Upper lobe of left lung (tissue), 6 donors: Measurements from ENCODE around the gene SNAPIN. TPM values are rescaled to one million over a fixed set of nuclear protein-coding genes. Genes with fewer than 3 reads are reported as not detected.

Experiments used
- ATAC-seq, 2 donors: fragments of 200-7000 bp; cut with Tn5 transposase; one replicate each; pipeline ENCODE4 v1.9.1; 2022; ENCODE audit warnings: mild to moderate bottlenecking in 2 of 2, moderate library complexity in 2 of 2; ENCODE audit not compliant: low FRiP score in 2 of 2
- DNase-seq, 2 donors: peaks; one replicate each; pipeline ENCODE4 v3.0.0-alpha.2; 2019 to 2020
- H3K27ac ChIP-seq, 4 donors: fragments of 200-600 bp; sonication (generic); one replicate each; pipeline ENCODE4 v1.5.1; 2016 to 2019
- H3K27me3 ChIP-seq, 4 donors: fragments of 200-600 bp; sonication (generic); one replicate each; pipeline ENCODE4 v1.5.1; 2017 to 2019
- H3K36me3 ChIP-seq, 4 donors: fragments of 200-600 bp; sonication (generic); one replicate each; pipeline ENCODE4 v1.5.1; 2016 to 2019
- H3K4me1 ChIP-seq, 4 donors: fragments of 200-600 bp; sonication (generic); one replicate each; pipeline ENCODE4 v1.5.1; 2018 to 2019
- H3K4me3 ChIP-seq, 4 donors: fragments of 200-600 bp; sonication (generic); one replicate each; pipeline ENCODE4 v1.5.1; 2017 to 2019; ENCODE audit warnings: mild to moderate bottlenecking in 2 of 4, moderate library complexity in 1 of 4
- H3K9me3 ChIP-seq, 4 donors: fragments of 200-600 bp; sonication (generic); one replicate each; pipeline ENCODE4 v1.5.1; 2018 to 2019
- CTCF ChIP-seq, 6 experiments: fragments of 450-650 bp in 4 of 6; fragments of 200-600 bp in 2 of 6; sonication (generic) in 2 of 6; IDR thresholded peaks; one replicate each; pipeline ENCODE4 v1.5.1; 2016 to 2019; ENCODE audit warnings: antibody characterized with exemption in 6 of 6
- EP300 ChIP-seq, 4 donors: sonication (generic); formaldehyde crosslinking; IDR thresholded peaks; one replicate each; pipeline ENCODE4 v1.5.1; 2017; ENCODE audit warnings: antibody characterized with exemption in 4 of 4, control low read depth in 2 of 4
- POLR2A ChIP-seq, 4 donors: fragments of 450-650 bp; IDR thresholded peaks; one replicate each; pipeline ENCODE4 v1.5.1; 2016 to 2017; ENCODE audit warnings: antibody characterized with exemption in 4 of 4, mild to moderate bottlenecking in 2 of 4
- POLR2AphosphoS5 ChIP-seq, 2 donors: sonication (generic); formaldehyde crosslinking; IDR thresholded peaks; one replicate each; pipeline ENCODE4 v1.5.1; 2017; ENCODE audit warnings: antibody characterized with exemption in 2 of 2
- WGBS, 2 donors: methylation state at CpG; one replicate each; pipeline ENCODE4 v1.1.5; 2017 to 2018; 5-methylcytosine and 5-hydroxymethylcytosine counted together
- total RNA-seq, 6 donors: library from RNA; depleted of rRNA in 4 of 6; stranded (reverse); fragments of >200 nt in 4 of 6; gene quantifications; one replicate each; pipeline versions ENCODE4 v1.1.0 to v1.2.1, GENCODE V29; 2016 to 2021
- donor health status: DM: no; HTN: no; CAD: no; lungs with moderate emphysema.
- donor health status: DM: no; HTN: yes; CAD: no; lungs with severe emphysema.

SNAPIN gene
- total RNA-seq, 6 donors from 2014 or later, result 13.5 to 44.4 (median 35.2) TPM

- Histone ChIP-seq H3K27me3 (no peaks in the 10 kb centered on the region), H3K27ac (peak overlapping the region; percentile 87 to 90 (median 88)), H3K9me3 (no peaks in the 10 kb centered on the region), H3K36me3 (no peaks in the 10 kb centered on the region), H3K4me3 (peak overlapping the region in 2 of 4 donors; percentile 24 to 28), H3K4me1 (peaks cover 15 to 27% (median 22%) of the 10 kb centered on the region in 4 donors)
- WGBS, 2 donors, result 37 to 44% methylated on average over 29 of the region's 29 CpGs
- TF ChIP-seq POLR2AphosphoS5 (IDR thresholded peaks at IDR 0.05) (peak; percentile 56 to 68), CTCF (IDR thresholded peaks at IDR 0.05) (no peak), EP300 (IDR thresholded peaks at IDR 0.05) (peak in 2 of 4 donors; percentile 33 to 49)
- ATAC-seq (peak; percentile 72 to 92), DNase-seq (peak; percentile 62 to 73)
Observed at GRCh38 chr1:153698020-153698922, 39.8 kb downstream of the SNAPIN start.

GRCh38 chr1:153698923-153699714, 40.6 kb downstream of the SNAPIN start:
- Histone ChIP-seq H3K27me3 (no peaks in the 10 kb centered on the region), H3K4me3 (no peak overlapping the region), H3K4me1 (peaks cover 15 to 27% (median 22%) of the 10 kb centered on the region in 4 donors), H3K9me3 (no peaks in the 10 kb centered on the region), H3K36me3 (no peaks in the 10 kb centered on the region), H3K27ac (peak overlapping the region; percentile 36 to 90 (median 88))
- WGBS, 2 donors, result 75 to 80% methylated on average over 6 of the region's 6 CpGs
- ATAC-seq, result peak in 1 of 2 donors; percentile 19
- DNase-seq, result no peak
- TF ChIP-seq EP300 (IDR thresholded peaks at IDR 0.05) (no peak), CTCF (IDR thresholded peaks at IDR 0.05) (no peak)

GRCh38 chr1:153699768-153700167, 41.3 kb downstream of the SNAPIN start:
- H3K4me1 ChIP-seq, result peaks cover 15 to 27% (median 22%) of the 10 kb centered on the region in 4 donors
- TF ChIP-seq POLR2AphosphoS5 (IDR thresholded peaks at IDR 0.05) (no peak), POLR2A (IDR thresholded peaks at IDR 0.05) (no peak), CTCF (IDR thresholded peaks at IDR 0.05) (no peak), EP300 (IDR thresholded peaks at IDR 0.05) (no peak)
- H3K4me3 ChIP-seq, result no peak overlapping the region
- H3K9me3 ChIP-seq, result no peaks in the 10 kb centered on the region
- ATAC-seq (no peak), DNase-seq (no peak)
- H3K27ac ChIP-seq, result peak overlapping the region in 3 of 4 donors; percentile 87 to 90 (median 88)
- H3K36me3 ChIP-seq, result no peaks in the 10 kb centered on the region
- WGBS, 2 donors, result 79 to 85% methylated on average over 6 of the region's 6 CpGs
- no peaks in the 10 kb centered on the region for H3K27me3 ChIP-seq

GRCh38 chr1:153705484-153705883, 47.0 kb downstream of the SNAPIN start:
- Histone ChIP-seq H3K27ac (no peak overlapping the region), H3K36me3 (no peaks in the 10 kb centered on the region), H3K9me3 (no peaks in the 10 kb centered on the region), H3K4me1 (no peaks in the 10 kb centered on the region), H3K27me3 (no peaks in the 10 kb centered on the region), H3K4me3 (no peak overlapping the region)
- TF ChIP-seq CTCF (IDR thresholded peaks at IDR 0.05) (no peak), POLR2AphosphoS5 (IDR thresholded peaks at IDR 0.05) (no peak), EP300 (IDR thresholded peaks at IDR 0.05) (no peak), POLR2A (IDR thresholded peaks at IDR 0.05) (no peak)
- ATAC-seq (no peak), DNase-seq (no peak)
- WGBS, 2 donors, result 94 to 97% methylated on average over 9 of the region's 9 CpGs
